Chondrocyte (in vitro differentiated cells): ENCODE measurements around the gene ACP2. TPM values are rescaled to one million over a fixed set of nuclear protein-coding genes. Genes with fewer than 3 reads are reported as not detected.
"Not testable (repeated sequence)": the region's sequence is repeated elsewhere in the genome, so short reads cannot be mapped to it uniquely, and the experiment has no call there.

Experiments used
- DNase-seq: peaks from one replicate; pipeline ENCODE4 v3.0.0; 2021; ENCODE audit warnings: mixed read lengths, low spot score
- H3K27ac Mint-ChIP-seq: one replicate; pipeline ENCODE4 v1.8.0; 2021; ENCODE audit warnings: mild to moderate bottlenecking, moderate library complexity, mixed read lengths; ENCODE audit not compliant: unreplicated experiment
- H3K27me3 Mint-ChIP-seq: 2 replicates; pipeline ENCODE4 v1.8.0; 2021; ENCODE audit warnings: low read depth, mixed read lengths
- H3K36me3 Mint-ChIP-seq: 2 replicates; pipeline ENCODE4 v1.8.0; 2021; ENCODE audit warnings: low read depth, mixed read lengths
- H3K4me1 Mint-ChIP-seq: 2 replicates; pipeline ENCODE4 v1.8.0; 2021; ENCODE audit warnings: low read depth, mild to moderate bottlenecking, mixed read lengths
- H3K4me3 Mint-ChIP-seq: one replicate; pipeline ENCODE4 v1.8.0; 2021; ENCODE audit warnings: mild to moderate bottlenecking, moderate library complexity, mixed read lengths; ENCODE audit not compliant: unreplicated experiment
- H3K9me3 Mint-ChIP-seq: 2 replicates; pipeline ENCODE4 v1.8.0; 2021; ENCODE audit warnings: low read depth, mixed read lengths
- CTCF ChIP-seq: fragments of 200-600 bp; sonication (generic); IDR thresholded peaks from 2 replicates; pipeline ENCODE4 v1.5.0; 2021; ENCODE audit warnings: antibody characterized with exemption, mild to moderate bottlenecking, moderate library complexity
- total RNA-seq: library from RNA; stranded (reverse); gene quantifications from 3 replicates; pipeline ENCODE4 v1.2.1, GENCODE V29; 2021

The ACP2 gene
- total RNA-seq, 1 donor from 2014 or later = 35.3 TPM

GRCh38 chr11:47204637-47204989, 44.0 kb downstream of the ACP2 start:
- Mint-ChIP-seq H3K4me1 (peaks cover 14% of the 10 kb centered on the region), H3K27ac (peak overlapping the region; percentile 88), H3K27me3 (no peaks in the 10 kb centered on the region), H3K9me3 (no peaks in the 10 kb centered on the region), H3K36me3 (no peaks in the 10 kb centered on the region), H3K4me3 (peak overlapping the region; percentile 46)
- DNase-seq = no peak
- TF ChIP-seq CTCF = no peak

- Mint-ChIP-seq H3K27me3 (no peaks in the 10 kb centered on the region), H3K36me3 (no peaks in the 10 kb centered on the region), H3K9me3 (no peaks in the 10 kb centered on the region), H3K4me3 (no peak overlapping the region), H3K4me1 (peaks cover 14% of the 10 kb centered on the region), H3K27ac (no peak overlapping the region)
- no peak for TF ChIP-seq CTCF
- no peak for DNase-seq
These were observed 46.0 kb downstream of the ACP2 start for GRCh38 chr11:47202576-47202975.

GRCh38 chr11:47201015-47201414, 47.6 kb downstream of the ACP2 start:
- DNase-seq = no peak
- peaks cover 14% of the 10 kb centered on the region for H3K4me1 Mint-ChIP-seq
- H3K27ac Mint-ChIP-seq = no peak overlapping the region
- no peaks in the 10 kb centered on the region for H3K36me3 Mint-ChIP-seq
- H3K9me3 Mint-ChIP-seq = no peaks in the 10 kb centered on the region
- no peak for TF ChIP-seq CTCF
- no peak overlapping the region for H3K4me3 Mint-ChIP-seq
- H3K27me3 Mint-ChIP-seq = no peaks in the 10 kb centered on the region

GRCh38 chr11:47198161-47198560, 50.5 kb downstream of the ACP2 start:
- not testable (repeated sequence) for DNase-seq, H3K4me3 Mint-ChIP-seq, H3K36me3 Mint-ChIP-seq, H3K9me3 Mint-ChIP-seq, H3K27me3 Mint-ChIP-seq
- peaks cover 19% of the 10 kb centered on the region for H3K4me1 Mint-ChIP-seq
- H3K27ac Mint-ChIP-seq = peak overlapping the region; percentile 55

GRCh38 chr11:47192111-47192510, 56.5 kb downstream of the ACP2 start:
- TF ChIP-seq CTCF = no peak
- Mint-ChIP-seq H3K4me3 (no peak overlapping the region), H3K36me3 (no peaks in the 10 kb centered on the region), H3K9me3 (no peaks in the 10 kb centered on the region), H3K27me3 (no peaks in the 10 kb centered on the region), H3K27ac (no peak overlapping the region), H3K4me1 (peaks cover 45% of the 10 kb centered on the region)
- no peak for DNase-seq

GRCh38 chr11:47191137-47191536, 57.5 kb downstream of the ACP2 start:
- H3K4me3 Mint-ChIP-seq, H3K27me3 Mint-ChIP-seq, H3K9me3 Mint-ChIP-seq, H3K36me3 Mint-ChIP-seq, DNase-seq, H3K27ac Mint-ChIP-seq: not testable (repeated sequence)
- H3K4me1 Mint-ChIP-seq = peaks cover 51% of the 10 kb centered on the region

Other genes starting within 250 kb of the ACP2 start
- 48.4 to 55.6 TPM (median 51.1 TPM) in 3 replicates for gene ARFGAP2, start 71.9 kb downstream of the ACP2 start, total RNA-seq
- 45.0 to 69.4 TPM (median 65.3 TPM) in 3 replicates for gene PACSIN3, start 62.4 kb downstream of the ACP2 start, total RNA-seq
- 45.0 to 51.3 TPM (median 49.1 TPM) in 3 replicates for gene DDB2, start 33.8 kb downstream of the ACP2 start, total RNA-seq
- 3.2 to 7.0 TPM (median 4.8 TPM) in 3 replicates for gene NR1H3, start 9.2 kb upstream of the ACP2 start, total RNA-seq
- 28.3 to 32.1 TPM (median 29.6 TPM) in 3 replicates for gene MADD, start 21.3 kb upstream of the ACP2 start, total RNA-seq
- not detected in 3 replicates for gene MYBPC3, start 103.9 kb upstream of the ACP2 start, total RNA-seq
- not detected in 3 replicates for gene SPI1, start 129.7 kb upstream of the ACP2 start, total RNA-seq
- 113 to 124 TPM (median 120 TPM) in 3 replicates for gene SLC39A13, start 159.8 kb upstream of the ACP2 start, total RNA-seq
- gene PSMC3, start 177.6 kb upstream of the ACP2 start, total RNA-seq = 100 to 139 TPM (median 108 TPM) in 3 replicates
- gene RAPSN, start 200.3 kb upstream of the ACP2 start, total RNA-seq = 0.33 to 0.35 TPM (median 0.34 TPM) in 3 replicates